Stimulated activated CD8-positive, alpha-beta memory T cell treated with anti-CD3 and anti-CD28 coated beads, Interleukin-12 subunit alpha, Interleukin-12 subunit beta, amount 100 ng/mL, for 1 hour (primary cell): Measurements from ENCODE around the gene DEK.
"Not testable (repeated sequence)": the region's sequence is repeated elsewhere in the genome, so short reads cannot be mapped to it uniquely, and the experiment has no call there.

Experiments
- DNase-seq: peaks from one replicate; pipeline ENCODE4 v3.0.0-alpha.2; 2020; ENCODE audit warnings: low read depth

DEK gene

GRCh38 chr6:18237167-18237566 lies 27.2 kb downstream of the DEK start:
- DNase-seq = no peak

DNA sequence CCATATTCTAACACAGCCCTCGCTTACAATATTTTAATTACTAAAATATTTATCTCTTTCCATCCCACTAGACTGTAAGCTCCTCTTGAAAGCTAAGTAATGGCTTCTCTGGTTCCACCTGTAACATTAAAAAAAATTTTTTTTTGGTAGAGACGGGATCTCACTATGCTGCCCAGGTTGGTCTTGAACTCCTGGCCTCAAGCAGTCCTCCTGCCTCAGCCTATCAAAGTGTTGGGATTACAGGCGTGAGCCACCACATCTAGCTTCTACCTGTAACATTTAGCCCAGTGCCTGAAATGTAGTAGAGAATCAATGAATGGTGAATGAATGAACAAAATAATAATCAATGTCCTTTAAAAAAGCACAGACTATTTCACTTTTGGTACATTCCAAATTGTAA lies 28.8 kb downstream of the DEK start:
- DNase-seq = no peak

DNA sequence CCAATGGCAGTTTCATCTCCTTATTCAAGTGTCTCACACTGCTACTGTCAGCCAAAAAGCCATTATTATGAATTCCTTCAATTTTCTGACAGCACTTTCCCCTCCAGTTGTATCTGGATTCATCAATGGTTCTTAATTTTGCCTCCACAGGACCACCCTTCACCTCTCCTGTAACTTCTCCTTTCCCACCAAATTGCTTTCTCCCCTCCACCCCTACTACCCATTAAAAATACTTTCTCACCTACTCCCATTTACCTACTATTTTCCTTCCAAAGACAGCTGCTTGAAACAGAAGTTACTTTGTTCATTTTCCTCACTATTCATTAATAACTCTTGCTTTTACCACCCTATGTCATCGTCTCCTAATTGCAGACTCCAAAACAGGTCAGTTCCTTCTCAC lies 29.8 kb downstream of the DEK start:
- DNase-seq = no peak

DNA sequence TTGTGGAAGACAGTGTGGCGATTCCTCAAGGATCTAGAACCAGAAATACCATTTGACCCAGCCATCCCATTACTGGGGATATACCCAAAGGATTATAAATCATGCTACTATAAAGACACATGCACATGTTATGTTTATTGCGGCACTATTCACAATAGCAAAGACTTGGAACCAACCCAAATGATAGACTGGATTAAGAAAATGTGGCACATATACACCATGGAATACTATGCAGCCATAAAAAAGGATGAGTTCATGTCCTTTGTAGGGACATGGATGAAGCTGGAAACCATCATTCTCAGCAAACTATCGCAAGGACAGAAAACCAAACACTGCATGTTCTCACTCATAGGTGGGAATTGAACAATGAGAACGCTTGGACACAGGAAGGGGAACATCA lies 30.6 kb downstream of the DEK start:
- not testable (repeated sequence) for DNase-seq

- DNase-seq = not testable (repeated sequence)
Observed at GRCh38 chr6:18231856-18232255, 32.5 kb downstream of the DEK start.

- DNase-seq = not testable (repeated sequence)
Observed at GRCh38 chr6:18228590-18228989, 35.7 kb downstream of the DEK start.

DNA sequence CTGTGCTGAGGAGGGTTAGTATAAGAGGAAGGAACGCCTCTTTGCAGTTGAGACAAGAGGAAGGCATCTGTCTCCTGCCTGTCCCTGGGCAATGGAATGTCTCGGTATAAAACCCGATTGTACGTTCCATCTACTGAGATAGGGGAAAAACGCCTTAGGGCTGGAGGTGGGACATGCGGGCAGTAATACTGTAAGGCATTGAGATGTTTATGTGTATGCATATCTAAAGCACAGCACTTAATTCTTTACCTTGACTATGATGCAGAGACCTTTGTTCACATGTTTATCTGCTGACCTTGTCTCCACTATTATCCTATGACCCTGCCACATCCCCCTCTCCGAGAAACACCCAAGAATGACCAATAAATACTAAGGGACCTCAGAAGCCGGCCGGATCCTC lies 37.2 kb downstream of the DEK start:
- DNase-seq = not testable (repeated sequence)

- not testable (repeated sequence) for DNase-seq
Observed at GRCh38 chr6:18226451-18227105, 37.8 kb downstream of the DEK start.

DNA sequence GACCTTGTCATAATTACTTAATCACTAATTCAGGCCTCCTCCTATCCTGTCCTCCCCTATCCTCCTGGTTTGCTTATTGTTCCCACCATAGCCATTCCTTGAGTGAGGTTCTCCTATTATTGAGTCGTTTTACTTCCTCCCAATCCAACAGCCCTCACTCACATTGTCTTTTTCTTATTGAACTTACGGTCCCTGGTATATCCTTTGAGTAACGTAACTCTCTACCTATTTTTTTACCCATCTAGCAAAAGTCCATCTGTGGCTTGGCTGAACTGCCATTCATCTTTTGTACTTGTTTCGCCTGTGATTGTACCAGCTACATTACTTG lies 43.1 kb downstream of the DEK start:
- DNase-seq = no peak

DNA sequence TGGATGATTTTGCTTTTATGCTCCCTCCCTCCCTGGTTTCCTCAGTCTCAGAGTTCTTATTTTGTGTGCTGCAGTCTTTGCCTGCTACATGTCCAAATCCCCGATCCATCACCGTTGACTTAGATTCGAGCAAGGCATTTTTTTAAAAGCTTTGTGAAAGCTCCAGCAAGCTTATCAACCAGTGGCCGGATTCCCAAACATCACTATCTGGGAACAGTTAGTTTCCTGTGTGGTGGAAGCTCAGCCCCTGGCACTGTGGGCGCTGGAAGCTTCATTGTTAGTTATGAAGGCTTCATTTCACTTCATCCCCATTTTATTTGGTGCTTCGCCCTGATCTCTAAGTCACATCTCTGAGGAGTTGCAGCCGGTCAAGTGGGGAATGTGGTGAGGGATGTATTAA lies 44.7 kb downstream of the DEK start:
- no peak for DNase-seq

- DNase-seq = no peak
Observed at GRCh38 chr6:18218233-18218632, 46.1 kb downstream of the DEK start.

DNA sequence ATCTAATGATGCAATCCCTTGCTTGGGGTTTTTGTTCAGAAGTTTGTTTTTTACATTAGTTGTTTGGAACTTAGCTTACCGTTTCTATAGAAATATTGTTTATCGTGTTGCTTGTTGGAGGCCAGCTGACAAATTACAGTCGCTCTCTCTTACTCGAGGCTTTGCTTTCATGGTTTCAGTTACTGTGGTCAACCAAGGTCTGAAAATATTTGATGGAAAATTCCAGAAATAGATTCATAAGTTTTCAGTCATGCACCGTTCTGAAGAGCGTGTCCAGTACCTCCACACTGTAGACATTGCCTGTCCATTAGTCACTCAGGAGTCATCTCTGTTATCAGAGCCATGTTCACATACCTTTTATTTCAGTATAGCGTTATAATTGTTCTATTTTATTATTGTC lies 47.9 kb downstream of the DEK start:
- DNase-seq = no peak

GRCh38 chr6:18215436-18215835 lies 48.9 kb downstream of the DEK start:
- DNase-seq = no peak

DNA sequence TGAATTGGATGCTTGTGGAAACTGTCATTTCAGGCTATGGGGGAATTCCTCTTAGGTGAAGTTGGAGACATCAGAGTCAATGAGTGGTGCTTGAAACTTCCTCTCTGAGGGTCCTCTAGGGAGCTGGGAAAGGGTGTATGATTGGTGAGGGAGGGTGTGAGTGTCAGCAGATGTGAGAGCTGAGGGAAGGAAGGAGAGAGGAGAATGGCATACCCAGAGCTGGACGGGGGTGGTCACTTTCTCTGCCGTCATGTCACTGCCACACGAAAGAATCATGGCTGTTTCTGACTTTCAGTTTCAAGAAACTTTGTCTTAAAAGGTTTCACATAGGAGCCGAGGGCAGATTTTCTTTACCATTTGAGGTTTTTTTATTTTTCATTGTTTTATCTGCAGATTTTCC lies 50.3 kb downstream of the DEK start:
- DNase-seq = no peak

DNA sequence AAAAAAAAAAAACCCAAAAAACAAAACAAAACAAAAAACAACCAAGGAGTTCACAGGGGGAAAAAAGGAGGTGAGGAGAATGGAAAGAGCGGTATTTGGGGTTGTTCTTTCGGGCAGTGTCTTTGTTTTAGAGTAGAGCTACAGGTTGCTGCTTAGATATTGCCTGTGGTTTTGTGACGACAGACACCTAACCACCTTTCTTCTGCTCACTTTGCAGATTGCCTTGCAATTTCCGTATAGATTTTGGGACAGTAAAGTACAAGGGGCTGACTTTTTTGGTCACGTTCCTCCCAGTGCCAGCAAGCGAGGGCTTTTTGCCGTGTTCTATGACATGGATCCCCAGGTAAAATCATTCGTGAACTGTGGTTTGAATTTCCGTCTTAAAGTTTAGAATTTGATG lies 50.9 kb downstream of the DEK start:
- DNase-seq = no peak

DNA sequence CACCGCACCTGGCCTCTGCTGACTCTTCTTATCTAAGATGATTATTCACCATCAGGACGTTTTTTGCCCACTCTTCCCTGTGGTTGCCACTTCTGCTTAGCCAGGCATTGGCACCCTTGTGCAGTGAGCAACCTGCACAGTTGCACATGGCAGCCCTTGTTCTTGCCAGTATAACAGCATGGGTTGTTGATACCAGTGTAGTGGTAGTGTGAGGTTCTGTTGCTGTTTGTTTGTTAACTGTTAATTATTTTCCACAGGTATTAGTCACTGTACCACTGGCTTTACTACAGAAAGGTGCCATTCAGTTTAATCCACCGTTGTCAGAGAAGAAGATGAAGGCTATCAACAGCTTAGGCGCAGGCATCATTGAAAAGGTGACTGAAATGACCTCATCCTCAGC lies 52.1 kb downstream of the DEK start:
- no peak for DNase-seq

GRCh38 chr6:18211338-18211737 lies 53.0 kb downstream of the DEK start:
- no peak for DNase-seq

GRCh38 chr6:18210707-18211106 lies 53.6 kb downstream of the DEK start:
- DNase-seq = no peak

DNA sequence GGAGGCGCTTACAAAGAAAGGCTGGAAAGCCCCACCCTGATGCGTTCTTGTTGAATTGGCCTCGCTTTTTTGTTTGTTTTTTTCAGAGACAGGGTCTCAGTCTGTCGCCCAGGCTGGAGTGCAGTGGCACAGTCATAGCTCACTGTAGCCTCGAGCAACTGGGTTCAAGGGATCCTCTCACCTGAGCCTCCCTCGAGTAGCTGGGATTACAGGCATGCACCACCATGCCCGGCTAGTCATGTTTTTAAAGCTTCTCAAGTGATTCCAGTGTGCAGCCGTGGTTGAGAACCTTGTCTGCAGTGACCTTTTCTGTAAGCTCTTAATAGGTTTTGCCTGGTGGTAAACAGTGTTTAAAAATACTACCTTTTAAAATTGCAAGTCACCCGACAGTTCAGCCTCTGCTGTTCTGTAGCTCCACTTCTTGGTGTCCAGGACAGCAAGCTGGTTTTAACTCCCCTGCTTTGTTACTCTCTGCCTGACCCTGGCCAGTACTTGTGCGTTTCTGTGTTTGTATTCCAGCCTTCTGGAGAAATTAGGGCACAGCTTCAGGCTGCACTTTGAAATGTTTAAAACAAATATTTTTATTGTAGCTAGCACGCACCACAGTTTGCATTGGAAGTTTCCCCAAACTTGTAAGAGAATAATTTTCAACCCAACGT lies 54.7 kb downstream of the DEK start:
- no peak for DNase-seq

DNA sequence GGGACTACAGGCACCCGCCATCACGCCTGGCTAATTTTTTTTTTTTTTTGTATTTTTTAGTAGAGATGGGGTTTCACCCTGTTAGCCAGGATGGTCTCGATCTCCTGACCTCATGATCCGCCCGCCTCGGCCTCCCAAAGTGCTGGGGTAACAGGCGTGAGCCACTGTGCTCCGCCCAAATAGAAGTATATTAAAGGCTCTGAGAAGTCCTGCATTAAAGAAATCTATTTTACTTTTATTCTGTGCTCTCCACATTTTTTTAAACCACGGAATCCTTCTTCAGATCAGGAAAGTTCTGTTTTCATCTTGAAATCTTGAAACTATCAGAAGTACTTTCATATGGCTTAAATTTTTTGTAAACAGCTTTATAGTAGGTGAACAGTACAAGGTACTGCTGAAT lies 55.6 kb downstream of the DEK start:
- not testable (repeated sequence) for DNase-seq

DNA sequence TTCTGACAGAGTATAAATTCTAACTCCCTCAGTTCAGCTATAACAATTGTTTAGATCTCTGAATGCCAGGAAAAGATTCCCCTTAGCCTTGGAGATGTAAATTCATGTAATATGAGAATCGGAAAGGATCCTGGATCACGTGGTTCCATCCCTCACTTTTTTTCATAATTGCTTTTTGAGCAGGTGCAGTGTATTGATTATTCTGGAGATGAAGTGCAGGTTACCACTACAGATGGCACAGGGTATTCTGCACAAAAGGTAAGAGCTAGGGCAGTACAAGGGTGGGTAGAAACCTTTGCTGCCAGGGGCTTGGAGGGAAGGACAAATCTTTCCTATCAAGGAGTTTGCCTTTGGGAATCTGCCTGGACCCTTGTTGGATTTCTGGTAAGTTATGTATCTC lies 56.4 kb downstream of the DEK start:
- no peak for DNase-seq

DNA sequence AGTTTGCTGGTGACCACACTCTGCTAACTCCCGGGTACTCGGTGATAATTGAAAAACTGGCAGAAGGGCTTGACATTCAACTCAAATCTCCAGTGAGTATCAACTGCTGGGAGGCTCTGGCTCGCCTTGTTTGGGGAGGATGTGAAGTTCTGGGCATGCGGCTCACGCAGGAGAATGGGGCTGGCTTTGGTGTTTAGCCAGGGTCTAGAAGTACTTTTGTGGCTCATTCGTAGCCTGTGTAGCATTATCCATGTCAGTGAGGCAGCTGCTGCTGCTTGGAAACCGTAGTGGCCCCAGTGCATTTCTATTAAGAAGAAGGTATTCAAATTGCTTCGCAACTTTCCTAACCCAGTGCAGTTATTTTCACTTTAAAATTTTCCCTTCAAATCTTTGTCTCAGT lies 56.9 kb downstream of the DEK start:
- no peak for DNase-seq

- no peak for DNase-seq
Observed at GRCh38 chr6:18206591-18206990, 57.7 kb downstream of the DEK start.

DNA sequence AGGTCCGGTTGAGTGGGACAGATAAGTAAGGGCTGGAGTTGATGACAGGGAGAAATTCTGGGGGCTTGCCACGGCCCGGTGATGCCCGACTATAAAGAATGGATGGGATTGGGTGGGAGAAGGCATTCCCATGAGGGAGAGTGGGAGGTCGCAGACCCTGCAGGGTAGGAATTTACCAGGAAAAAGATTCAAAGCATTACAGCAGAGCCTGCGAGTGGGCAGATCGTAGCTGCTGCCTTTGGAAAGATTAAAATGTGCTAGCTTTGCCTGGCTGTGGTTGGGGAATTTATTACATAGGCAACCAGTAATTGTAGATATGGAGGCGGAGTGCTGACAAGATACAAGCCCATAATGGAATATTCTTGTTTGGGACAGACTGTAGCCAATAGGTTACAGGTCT lies 59.6 kb downstream of the DEK start:
- no peak for DNase-seq
